ENCODE measurements around the gene PBX1.

GRCh38 chr1:164703960-164704411 lies 145.0 kb downstream of the PBX1 start:
- TF ChIP-seq CTCF (IDR thresholded peaks at IDR 0.05; ENCODE audit: low read depth, low read length) (no peak), EZH2phosphoT487 (IDR thresholded peaks at IDR 0.05; ENCODE audit: low read depth) (no peak)

All from OCI-LY3 (cell line).